HL-60 (cell line): ENCODE data around the gene SEMA3D.

Experiments used
- DNase-seq, 2 experiments: peaks; one replicate each; pipeline ENCODE4 v3.0.0-alpha.2; 2010 to 2020; ENCODE audit warnings: low read depth in 1 of 2, low spot score in 1 of 2
- H3K27ac ChIP-seq: fragments of 250-450 bp; sonication (Bioruptor Pico); replicated peaks from 2 replicates; pipeline ENCODE4 v1.5.1; 2020; ENCODE audit warnings: mild to moderate bottlenecking, moderate library complexity
- H3K27me3 ChIP-seq: fragments of 250-450 bp; sonication (Bioruptor Pico); 2 replicates; pipeline ENCODE4 v1.5.1; 2021; ENCODE audit warnings: mild to moderate bottlenecking, moderate library complexity; ENCODE audit not compliant: insufficient read depth, poor library complexity, severe bottlenecking
- H3K4me3 ChIP-seq: replicated peaks from 2 replicates; pipeline ENCODE4 v1.5.1; 2011; ENCODE audit warnings: mild to moderate bottlenecking, control low read depth, low read length; ENCODE audit not compliant: insufficient read depth
- GABPA ChIP-seq: IDR thresholded peaks from 2 replicates; pipeline ENCODE4 v1.6.1; 2012; ENCODE audit warnings: low read depth
- POLR2AphosphoS5 ChIP-seq: IDR thresholded peaks from 2 replicates; pipeline ENCODE4 v1.6.1; 2012; ENCODE audit warnings: low read depth
- SPI1 ChIP-seq: IDR thresholded peaks from 2 replicates; pipeline ENCODE4 v1.6.1; 2012; ENCODE audit warnings: low read depth, mild to moderate bottlenecking, borderline replicate concordance
- TF ChIP-seq, protein P1 (sequence below): IDR thresholded peaks from 2 replicates; pipeline ENCODE4 v1.6.1; 2012; ENCODE audit warnings: low read depth; ENCODE audit not compliant: insufficient replicate concordance
- TF ChIP-seq, protein P2 (sequence below): IDR thresholded peaks from one replicate; pipeline ENCODE4 v1.5.1; 2011; ENCODE audit warnings: low read length, control low read depth, inconsistent platforms; ENCODE audit not compliant: insufficient read depth

Gene SEMA3D

DNA sequence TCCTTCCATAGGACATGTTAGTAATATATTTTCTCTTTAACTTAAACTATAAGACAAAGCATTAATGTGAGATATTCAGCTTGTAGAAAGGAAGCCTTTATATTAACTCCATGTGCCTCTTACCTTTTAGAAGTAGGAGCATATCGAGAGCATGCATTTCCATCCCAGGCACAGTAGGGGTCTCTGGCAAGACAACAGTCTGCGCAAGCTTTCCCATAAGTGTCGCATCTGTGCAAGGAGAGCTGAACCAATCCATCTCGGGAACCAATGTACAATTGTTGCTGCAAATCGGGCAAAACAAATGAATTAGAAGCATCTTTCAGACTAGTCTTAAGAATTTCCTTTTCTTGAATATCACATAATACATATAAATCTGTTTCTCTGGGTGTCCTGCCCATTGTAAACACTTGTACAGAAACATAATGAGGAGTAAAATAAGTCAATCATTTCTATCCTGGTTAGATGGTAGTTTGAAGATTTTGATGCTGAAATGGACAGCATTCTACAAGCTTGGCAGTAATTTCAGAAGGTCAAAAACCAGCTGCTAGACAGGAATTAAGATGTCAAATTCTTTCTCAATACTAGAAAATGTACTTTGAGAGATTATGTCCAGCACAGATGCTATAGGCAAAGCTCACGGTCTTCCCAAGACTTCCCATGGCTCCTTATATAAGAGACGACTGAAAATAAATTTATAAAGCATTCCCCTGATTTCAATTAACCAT, 171.8 kb downstream of the SEMA3D start:
- Histone ChIP-seq H3K27me3 (peaks cover 2% of the 10 kb centered on the region), H3K4me3 (no peak overlapping the region), H3K27ac (no peak overlapping the region)
- TF ChIP-seq GABPA = no peak
- TF ChIP-seq, protein P1, sequence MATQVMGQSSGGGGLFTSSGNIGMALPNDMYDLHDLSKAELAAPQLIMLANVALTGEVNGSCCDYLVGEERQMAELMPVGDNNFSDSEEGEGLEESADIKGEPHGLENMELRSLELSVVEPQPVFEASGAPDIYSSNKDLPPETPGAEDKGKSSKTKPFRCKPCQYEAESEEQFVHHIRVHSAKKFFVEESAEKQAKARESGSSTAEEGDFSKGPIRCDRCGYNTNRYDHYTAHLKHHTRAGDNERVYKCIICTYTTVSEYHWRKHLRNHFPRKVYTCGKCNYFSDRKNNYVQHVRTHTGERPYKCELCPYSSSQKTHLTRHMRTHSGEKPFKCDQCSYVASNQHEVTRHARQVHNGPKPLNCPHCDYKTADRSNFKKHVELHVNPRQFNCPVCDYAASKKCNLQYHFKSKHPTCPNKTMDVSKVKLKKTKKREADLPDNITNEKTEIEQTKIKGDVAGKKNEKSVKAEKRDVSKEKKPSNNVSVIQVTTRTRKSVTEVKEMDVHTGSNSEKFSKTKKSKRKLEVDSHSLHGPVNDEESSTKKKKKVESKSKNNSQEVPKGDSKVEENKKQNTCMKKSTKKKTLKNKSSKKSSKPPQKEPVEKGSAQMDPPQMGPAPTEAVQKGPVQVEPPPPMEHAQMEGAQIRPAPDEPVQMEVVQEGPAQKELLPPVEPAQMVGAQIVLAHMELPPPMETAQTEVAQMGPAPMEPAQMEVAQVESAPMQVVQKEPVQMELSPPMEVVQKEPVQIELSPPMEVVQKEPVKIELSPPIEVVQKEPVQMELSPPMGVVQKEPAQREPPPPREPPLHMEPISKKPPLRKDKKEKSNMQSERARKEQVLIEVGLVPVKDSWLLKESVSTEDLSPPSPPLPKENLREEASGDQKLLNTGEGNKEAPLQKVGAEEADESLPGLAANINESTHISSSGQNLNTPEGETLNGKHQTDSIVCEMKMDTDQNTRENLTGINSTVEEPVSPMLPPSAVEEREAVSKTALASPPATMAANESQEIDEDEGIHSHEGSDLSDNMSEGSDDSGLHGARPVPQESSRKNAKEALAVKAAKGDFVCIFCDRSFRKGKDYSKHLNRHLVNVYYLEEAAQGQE = no peak
- TF ChIP-seq, protein P2, sequence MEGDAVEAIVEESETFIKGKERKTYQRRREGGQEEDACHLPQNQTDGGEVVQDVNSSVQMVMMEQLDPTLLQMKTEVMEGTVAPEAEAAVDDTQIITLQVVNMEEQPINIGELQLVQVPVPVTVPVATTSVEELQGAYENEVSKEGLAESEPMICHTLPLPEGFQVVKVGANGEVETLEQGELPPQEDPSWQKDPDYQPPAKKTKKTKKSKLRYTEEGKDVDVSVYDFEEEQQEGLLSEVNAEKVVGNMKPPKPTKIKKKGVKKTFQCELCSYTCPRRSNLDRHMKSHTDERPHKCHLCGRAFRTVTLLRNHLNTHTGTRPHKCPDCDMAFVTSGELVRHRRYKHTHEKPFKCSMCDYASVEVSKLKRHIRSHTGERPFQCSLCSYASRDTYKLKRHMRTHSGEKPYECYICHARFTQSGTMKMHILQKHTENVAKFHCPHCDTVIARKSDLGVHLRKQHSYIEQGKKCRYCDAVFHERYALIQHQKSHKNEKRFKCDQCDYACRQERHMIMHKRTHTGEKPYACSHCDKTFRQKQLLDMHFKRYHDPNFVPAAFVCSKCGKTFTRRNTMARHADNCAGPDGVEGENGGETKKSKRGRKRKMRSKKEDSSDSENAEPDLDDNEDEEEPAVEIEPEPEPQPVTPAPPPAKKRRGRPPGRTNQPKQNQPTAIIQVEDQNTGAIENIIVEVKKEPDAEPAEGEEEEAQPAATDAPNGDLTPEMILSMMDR = no peak
- no peak for DNase-seq

DNA sequence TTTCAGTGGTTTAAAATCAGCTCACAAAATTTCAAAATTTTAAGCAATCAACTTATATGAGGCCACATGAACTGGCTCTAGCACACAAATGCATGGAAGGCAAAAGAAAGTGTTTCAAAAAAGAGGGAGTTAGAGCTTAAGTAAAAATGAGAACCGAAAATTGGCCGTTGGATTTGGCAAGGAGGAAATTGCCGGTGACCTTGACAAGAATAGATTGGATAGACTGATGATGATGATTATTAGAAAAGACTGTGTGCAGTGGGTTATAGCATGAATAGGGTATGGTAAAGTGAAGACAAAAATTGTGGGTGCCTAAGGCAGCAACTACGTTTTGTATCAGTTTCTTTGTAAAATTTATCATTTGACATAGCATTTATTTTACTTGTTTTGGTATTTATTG, 175.7 kb downstream of the SEMA3D start:
- TF ChIP-seq POLR2AphosphoS5 (no peak), GABPA (no peak), SPI1 (no peak)
- TF ChIP-seq, protein P1 = no peak
- TF ChIP-seq, protein P2 = no peak
- H3K27me3 ChIP-seq = no peaks in the 10 kb centered on the region
- no peak overlapping the region for H3K27ac ChIP-seq
- no peak overlapping the region for H3K4me3 ChIP-seq
- no peak for DNase-seq

DNA sequence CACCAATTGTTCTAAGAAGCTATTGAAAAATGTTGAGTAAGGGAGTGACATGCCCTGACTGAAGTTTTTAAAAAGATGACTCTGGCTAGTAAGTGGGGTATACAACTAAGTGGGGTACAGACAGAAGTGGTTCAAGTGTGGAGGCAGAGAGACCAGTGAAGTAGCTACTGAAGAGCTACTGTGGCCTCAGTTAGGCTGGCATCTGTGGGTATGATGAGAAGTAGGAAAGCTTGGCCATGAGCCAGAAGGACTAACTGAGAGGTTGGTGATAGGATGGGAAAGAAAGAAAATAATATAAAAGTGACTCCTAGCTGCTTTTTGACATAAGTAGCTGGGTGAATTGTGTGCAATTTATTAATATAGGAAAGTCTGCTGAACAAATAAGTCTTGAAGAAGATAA, 176.6 kb downstream of the SEMA3D start:
- TF ChIP-seq, protein P2 = no peak
- TF ChIP-seq, protein P1 = no peak
- no peak for TF ChIP-seq SPI1
- TF ChIP-seq POLR2AphosphoS5 = no peak
- no peak for TF ChIP-seq GABPA
- Histone ChIP-seq H3K27me3 (no peaks in the 10 kb centered on the region), H3K27ac (no peak overlapping the region), H3K4me3 (no peak overlapping the region)
- DNase-seq = no peak
